Hepatic stellate cell (primary cell): Measurements from ENCODE around the gene RIPPLY3.
"Not testable (repeated sequence)": the region's sequence is repeated elsewhere in the genome, so short reads cannot be mapped to it uniquely, and the experiment has no call there.

Experiments
- DNase-seq: peaks from one replicate; pipeline ENCODE4 v3.0.0; 2011; ENCODE audit warnings: low spot score

RIPPLY3 gene

DNA sequence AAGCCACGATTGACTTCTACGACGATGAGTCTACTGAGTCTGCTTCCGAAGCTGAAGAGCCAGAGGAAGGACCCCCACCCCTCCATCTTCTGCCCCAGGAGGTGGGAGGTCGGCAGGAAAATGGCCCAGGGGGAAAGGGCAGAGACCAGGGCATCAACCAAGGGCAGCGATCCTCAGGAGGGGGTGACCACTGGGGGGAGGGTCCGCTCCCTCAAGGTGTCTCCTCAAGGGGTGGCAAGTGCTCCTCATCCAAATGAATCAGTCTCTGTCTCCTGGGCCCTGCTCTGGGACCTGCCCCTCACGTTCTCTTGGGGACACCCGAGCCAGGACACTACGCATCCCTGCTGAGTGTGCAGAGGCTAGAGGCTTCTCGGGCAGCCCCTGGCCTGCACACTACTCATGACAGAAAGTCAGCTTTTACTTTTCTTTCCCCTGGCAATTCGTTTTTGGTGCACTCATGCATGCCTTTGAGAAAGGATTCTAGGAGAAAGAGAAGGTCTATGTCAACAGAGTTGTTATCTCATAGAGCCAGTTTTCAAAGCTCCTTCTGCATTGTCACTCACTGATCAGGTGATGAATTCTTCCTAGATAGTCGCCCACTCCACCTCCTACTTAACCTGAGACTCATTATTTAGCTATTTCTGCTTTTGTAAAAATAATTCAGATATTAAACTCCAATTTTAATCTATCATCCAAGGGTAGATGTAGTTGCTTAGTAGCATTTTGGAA lies 11.6 kb downstream of the RIPPLY3 start:
- DNase-seq, result no peak

DNA sequence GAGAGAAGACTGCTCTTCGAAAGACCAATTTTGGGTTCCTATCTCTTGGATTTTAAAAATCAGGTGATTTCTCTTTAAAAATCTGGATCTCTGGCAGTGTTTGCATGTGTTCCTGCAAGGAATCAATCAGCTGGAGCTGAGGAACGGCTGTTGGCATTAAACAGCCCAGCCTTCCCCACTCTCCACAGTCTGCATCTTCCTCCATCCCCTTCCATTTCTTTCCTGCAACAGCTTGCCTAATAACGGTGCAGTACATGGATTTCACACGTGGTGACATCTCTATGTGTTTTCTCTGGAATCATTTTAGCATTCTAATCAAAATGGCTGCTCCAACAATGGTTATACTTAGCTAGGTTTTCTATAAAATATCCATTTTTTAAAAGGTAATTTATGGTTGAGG lies 20.0 kb downstream of the RIPPLY3 start:
- no peak for DNase-seq

DNA sequence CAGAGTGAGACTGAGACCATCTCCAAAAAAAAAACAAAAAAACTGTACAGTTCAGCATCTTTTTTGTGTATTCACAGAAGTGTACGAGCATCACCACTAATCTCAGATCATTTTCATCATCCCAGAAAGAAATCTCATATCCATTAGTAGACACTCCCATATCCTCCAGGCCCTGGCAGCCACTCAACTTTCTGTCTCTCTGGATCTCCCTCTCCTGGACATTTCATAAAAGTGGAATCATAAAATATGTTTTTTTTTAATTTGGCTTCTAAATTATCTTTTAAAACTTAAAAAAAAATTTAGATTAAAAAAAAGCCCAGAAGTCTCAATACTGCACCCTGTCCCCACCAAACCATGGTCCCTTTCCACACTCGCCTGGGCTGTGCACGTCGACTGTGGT lies 22.1 kb downstream of the RIPPLY3 start:
- DNase-seq, result no peak

DNA sequence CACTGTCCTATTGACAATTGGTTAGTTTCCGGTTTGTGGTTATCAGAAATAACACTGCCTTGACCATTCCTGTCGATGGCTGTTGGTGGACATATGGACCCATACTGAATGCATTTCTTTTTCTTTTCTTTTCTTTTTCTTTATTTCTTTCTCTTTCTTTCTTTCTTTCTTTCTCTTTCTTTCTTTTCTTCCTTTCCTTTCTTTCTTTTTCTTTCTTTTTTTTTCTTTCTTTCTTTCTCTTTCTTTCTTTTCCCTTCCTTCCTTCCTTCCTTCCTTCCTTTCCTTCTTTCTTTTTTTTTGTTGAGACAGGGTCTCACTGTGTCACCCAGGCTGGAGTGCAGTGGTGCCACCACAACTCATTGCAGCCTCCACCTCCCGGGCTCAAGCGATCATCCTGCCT lies 24.4 kb downstream of the RIPPLY3 start:
- DNase-seq, result no peak

DNA sequence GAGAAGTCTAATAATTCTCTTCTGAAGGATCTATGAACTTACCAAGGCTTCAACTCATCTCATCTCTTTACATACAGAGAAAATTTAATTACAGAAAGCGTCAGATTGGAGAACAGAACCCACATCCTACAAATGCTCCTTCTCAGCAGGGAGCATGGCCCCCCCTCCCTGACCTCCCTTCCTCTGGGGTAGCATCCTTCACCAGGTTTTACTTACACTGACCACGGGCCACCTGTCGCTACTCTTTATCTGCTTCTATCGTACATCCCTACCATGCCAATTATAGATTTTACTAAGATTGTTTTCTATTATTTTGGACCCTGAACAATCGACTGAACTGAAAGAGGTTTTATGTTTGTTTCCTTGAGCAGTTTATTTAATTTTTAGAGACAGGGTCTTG lies 25.8 kb downstream of the RIPPLY3 start:
- no peak for DNase-seq

DNA sequence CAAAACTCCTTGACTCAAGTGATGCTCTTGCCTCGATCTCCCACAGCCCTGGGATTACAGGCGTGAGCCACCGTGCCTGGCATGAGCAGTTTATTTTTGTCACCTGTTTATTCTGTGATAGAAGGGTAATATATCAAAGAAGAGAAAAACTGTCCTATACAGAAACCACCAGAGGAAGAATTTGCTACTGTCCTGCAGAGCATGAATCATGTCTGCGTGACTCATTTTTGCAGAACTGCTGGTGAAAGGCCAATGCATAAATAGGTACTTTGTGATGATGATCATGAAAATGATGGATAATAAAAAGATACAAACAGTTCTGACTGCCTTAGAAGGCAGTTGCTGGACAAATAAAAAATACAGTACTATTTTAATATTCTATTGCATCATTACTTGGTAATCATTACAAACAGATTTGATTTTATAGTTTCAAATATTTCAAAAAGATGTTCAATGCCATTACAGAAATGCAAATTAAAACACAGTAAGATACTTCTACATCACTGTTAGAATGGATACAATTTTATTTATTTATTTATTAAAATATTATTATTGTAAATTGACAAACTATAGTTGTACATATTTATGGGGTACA lies 26.5 kb downstream of the RIPPLY3 start:
- peak; percentile 50 for DNase-seq

DNA sequence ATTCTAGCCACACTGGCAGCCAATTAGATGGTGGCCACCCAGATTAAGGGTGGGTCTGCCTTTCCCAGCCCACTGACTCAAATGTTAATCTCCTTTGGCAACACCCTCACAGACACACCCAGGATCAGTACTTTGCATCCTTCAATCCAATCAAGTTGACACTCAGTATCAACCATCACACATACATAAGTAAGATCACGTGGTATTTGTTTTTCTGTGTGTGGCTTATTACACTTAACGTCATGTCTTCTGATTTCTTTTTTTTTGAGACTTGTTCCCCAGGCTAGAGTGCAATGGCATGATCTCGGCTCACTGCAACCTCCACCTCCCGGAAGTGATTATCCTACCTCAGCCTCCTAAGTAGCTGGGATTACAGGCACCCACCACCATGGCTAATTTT lies 27.9 kb downstream of the RIPPLY3 start:
- DNase-seq, result not testable (repeated sequence)

DNA sequence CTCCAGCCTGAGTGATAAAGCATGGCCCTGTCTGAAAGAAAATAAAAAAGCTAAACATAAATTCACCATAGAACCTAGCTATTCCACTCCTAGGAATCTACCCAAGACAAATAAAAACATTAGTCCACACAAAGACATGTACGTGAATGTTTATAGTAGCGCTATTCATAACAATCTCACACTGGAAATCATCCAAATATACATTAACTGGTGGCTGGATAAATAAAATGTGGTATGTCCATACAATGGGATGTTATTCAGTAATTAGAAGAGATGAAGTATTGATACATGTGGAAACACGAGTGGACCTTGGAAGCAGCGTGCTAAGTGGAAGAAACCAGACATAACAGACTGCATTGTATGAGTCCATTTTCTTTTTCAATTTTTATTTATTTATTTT lies 29.7 kb downstream of the RIPPLY3 start:
- DNase-seq, result no peak

DNA sequence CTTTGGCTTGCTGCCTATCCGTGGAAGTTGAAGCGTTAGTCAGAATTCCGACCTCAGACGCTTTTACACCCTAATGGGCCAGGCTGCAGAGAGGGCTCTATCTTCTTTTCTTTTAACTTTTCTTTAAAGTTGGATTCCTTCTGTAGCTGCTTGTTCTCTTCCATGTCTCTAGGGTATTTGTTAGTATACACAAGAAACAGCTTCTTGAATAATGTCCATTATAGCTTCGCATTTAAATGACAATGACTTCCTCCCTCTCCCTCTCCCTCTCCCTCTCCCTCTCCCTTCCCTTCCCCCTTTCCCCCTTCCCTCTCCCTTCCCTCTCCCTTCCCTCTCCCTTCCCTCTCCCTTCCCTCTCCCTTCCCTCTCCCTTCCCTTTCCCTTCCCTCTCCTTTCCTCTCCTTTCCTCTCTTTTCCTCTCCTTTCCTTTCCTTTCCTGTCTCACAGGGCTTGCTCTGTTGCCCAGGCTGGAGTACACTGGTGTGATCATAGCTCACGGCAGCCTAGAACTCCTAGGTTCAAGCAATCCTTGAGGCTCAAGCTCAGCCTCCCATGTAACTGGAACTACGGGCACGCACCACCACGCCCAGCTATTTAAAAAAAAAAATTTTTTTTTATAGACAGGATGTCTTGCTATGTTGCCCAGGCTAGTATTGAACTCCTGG lies 33.0 kb downstream of the RIPPLY3 start:
- no peak for DNase-seq

DNA sequence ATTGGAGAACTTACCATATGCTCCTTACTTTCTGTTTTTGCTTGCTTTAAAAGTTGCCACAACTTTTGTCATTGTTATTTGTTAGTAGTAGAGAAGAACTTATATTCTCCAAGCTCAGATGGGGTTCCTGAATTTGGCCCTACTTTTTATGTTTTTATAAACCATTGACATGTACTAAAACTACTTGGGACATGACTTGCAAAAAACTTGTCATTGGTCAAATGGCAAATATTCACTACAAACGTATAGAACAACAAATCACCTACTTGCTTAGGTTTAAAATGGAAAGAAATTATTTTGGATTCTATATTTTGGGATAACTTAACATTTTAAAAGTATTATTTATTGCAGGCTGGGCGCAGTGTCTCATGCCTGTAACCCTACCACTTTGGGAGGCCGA lies 33.7 kb downstream of the RIPPLY3 start:
- no peak for DNase-seq

DNA sequence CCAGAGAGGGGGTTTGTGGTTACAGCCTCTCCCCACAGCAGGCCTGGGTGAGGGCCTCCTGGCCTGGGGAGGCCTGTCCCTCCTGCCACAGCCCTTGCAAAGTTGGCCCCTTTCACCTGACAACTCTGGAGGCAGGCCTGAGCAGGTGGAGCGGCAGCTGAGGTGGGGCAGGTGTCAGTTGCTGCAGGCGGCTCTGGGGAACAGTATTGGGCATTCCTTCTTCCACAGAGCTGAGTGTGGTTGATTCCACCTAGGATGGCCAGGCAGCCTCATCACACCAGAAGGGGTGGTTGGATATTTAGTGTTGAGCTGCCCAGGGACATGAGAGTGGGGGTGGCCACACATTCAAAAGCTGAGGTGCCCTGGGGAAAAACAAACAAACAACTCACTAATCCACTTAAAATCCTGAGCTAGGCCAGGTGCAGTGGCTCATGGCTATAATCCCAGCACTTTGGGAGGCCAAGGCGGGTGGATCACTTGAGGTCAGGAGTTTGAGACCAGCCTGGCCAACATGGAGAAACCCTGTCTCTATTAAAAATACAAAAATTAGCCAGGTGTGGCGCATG lies 35.3 kb downstream of the RIPPLY3 start:
- DNase-seq, result no peak

DNA sequence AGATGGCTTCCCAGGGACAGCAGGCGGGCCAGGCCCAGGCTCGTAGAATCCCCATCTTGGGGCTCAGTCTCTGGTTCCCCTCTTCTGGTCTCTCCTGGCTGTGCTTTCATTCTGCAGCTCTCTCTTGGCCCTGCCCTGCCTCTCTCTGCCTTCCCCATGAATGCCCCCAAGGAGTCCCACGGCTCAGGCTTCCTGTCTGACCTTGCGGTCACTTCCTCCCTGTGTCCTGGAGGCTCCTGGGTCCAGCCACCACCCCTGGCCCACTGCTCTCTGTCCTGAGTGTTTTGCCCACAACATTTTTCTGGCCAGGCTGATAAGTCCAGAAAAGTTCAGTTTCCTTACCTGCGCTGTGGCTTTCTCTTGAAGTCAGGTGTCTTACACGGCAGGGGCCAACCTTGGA lies 37.3 kb downstream of the RIPPLY3 start:
- DNase-seq, result no peak

DNA sequence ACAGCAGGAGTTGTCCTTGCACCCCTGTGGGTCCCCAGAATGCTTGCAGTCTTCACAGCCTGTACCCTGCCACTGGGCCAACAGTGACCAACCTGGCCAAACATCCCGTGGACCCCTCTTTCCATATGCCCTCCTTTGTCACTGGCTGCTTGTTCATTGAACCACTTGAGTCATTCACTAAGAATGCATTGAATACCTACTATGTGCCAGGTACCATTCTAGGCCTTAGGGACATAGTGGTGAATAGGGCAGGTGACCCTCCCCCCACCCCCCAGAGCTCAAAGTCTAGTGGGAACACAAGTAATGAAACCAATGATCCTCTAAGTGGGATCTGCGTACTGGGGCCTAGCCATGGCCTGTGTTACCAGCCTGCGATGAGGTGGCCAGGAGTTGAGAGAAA lies 38.1 kb downstream of the RIPPLY3 start:
- DNase-seq, result no peak

DNA sequence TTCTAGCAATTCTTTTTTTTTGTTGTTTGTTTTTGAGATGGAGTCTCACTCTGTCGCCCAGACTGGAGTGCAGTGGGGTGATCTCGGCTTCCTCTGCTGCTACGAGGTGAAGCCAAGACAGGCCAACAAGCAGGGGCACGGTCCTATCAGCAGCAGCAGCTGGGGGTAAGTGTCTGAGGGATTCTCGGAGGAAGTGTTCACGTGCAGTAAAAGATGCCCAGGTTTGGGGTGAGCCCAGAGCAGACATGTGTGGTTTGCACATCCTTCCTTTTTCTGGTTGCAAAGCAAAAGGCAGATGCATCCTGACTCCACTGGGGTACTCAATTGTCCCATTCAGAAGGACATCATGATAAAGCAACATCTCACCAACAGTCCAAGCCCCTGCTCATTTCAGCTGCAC lies 38.6 kb downstream of the RIPPLY3 start:
- no peak for DNase-seq

DNA sequence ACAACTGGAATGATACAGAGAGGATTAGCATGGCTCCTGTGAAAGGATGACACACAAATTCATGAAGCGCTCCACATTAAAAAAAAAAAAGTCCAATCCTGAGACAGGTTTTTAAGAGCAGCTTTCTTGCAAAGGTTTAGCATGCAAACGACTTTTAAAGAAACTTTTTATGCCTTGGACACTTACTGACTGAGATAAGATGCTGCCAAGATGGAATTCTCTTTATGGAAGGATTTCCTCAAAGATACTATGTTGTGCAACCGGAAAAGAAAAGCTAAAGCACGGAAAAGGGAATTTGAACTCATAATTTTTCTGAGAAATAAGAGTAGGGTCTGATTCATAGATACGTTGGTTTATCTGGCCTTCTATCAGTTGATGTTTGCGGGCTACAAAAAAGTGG lies 39.1 kb downstream of the RIPPLY3 start:
- no peak for DNase-seq

DNA sequence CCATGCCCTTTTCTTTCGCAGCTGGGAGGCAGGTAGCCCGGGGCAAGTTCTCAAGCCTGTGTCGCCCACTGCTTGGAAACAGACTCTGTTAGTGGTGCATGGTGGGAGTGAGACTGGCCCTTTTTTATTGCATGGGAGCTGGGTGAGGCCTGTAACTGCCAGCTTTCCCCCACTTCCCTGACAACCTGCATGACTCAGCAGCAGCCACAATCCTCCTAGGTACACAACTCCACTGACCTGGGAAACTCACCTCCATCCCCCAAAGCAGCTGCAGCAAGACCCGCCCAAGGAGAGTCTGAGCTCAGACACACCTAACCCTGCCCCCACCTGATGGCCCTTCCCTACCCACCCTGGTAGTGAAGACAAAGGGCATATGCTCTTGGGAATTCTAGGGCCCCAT lies 40.6 kb downstream of the RIPPLY3 start:
- DNase-seq, result no peak

DNA sequence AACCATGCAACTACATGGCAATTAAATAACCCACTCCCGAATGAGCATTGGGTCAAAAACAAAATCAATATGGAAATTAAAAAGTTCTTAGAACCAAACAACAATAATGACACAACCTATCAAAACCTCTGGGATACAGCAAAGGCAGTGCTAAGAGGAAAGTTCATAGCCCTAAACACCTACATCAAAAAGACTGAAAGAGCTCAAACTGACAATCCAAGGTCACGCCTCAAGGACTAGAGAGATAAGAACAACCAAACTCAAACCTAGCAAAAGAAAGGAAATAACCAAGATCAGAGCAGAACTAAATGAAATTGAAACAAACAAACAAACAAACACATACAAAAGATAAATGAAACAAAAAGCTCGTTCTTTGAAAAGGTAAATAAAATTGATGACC lies 43.2 kb downstream of the RIPPLY3 start:
- DNase-seq, result not testable (repeated sequence)

DNA sequence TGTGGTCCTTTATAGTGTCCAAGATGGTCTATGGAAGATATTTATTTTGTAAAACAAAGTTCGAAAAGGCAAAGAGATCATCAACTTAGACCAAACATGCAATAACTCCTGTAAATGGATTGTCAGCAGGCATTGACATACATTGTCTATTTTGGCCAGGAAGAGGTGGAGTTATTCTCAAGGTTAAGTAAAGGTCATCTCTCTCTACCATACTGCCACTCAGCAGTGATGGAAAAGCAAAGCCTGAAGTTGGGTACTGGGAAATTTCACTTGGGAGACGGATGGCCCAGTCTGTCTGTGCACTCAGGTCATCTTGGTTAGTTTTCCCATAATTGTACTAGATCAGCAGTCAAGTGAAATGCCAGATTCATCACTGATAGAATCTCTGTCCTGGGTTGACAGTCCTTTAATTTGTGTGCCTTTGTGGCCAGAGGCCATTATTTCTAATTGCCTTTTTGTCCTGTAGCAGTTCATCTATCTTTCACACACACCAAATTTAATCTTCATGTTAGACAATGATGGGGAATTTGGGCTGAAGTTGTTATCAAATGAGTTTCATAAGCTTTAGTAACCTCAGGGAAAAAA lies 48.9 kb downstream of the RIPPLY3 start:
- no peak for DNase-seq

DNA sequence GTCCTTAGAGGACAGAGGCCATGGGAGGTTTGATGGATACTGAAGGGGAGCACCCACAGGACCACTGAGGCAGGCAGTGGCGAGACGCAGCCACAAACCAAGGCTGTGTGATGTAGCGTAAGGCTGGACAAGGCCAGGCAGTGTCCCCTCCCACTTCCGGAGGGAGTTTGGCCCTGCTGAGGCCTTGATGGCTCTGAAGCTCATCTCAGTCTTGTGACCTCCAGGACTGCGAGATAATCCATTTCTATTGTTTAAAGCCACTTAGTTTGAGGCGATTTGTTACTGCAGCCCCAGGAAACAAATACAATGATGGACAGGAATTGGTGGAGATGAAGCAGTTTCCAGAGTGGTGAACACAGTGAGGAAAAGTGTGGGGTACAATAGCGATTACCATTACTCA lies 51.1 kb downstream of the RIPPLY3 start:
- DNase-seq, result no peak

DNA sequence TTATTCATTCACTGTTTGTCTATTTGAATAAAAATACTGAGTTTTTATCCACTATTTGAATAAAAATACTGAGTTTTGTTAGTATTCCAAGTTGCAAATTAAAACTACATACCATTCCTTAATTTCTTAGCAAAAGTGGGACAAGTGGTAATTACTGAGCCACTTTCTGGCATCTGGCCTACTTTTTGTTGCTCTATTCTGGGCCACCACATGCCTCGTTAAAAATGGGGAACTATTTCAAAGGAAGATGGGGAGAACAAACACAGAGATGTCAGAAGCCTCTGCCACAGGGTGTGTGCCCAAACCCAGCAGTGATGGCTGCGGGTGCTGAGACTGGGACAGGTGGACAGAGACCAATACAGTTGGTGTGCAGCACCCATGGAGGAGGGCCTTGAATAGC lies 51.8 kb downstream of the RIPPLY3 start:
- DNase-seq, result no peak

DNA sequence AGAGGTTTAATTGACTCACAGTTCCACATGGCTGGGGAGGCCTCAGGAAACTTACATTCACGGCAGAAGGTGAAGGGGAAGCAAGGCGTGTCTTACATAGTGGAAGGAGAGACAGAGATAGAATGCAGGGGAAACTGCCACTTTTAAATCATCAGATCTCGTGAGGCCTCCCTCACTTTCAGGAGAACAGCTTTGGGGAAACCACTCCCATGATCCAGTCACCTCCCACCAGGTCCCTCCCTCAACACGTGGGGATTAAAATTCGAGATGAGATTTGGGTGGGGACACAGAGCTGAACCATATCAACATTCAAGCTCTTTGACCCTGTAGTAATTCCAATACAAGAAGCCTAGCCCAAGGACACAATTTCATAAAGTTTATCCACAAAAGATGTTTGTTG lies 52.7 kb downstream of the RIPPLY3 start:
- DNase-seq, result no peak

DNA sequence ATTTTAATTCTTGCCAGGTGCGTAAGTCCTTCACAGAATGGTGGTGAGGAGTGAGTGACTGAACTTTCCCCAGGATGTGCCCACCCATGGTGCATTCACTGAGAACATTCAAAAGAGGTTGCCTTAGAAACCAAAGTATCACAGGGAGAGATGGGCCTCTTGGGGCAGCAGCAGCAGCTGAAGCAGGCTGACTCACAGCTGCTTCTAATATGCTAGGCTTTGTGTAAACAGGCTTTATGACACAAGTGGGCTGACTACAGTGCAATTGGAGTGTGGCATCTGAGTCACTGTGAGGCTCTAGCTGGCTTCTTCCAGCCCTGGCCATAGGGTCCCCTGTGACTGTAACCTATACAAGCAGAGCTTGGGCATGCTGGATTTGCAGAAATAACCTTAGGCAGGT lies 53.8 kb downstream of the RIPPLY3 start:
- peak; percentile 84 for DNase-seq
